ENCODE results near the gene SYS1.
A peak's percentile ranks its signal among the peaks of the same experiment; 100 is the strongest.

Gene SYS1

DNA sequence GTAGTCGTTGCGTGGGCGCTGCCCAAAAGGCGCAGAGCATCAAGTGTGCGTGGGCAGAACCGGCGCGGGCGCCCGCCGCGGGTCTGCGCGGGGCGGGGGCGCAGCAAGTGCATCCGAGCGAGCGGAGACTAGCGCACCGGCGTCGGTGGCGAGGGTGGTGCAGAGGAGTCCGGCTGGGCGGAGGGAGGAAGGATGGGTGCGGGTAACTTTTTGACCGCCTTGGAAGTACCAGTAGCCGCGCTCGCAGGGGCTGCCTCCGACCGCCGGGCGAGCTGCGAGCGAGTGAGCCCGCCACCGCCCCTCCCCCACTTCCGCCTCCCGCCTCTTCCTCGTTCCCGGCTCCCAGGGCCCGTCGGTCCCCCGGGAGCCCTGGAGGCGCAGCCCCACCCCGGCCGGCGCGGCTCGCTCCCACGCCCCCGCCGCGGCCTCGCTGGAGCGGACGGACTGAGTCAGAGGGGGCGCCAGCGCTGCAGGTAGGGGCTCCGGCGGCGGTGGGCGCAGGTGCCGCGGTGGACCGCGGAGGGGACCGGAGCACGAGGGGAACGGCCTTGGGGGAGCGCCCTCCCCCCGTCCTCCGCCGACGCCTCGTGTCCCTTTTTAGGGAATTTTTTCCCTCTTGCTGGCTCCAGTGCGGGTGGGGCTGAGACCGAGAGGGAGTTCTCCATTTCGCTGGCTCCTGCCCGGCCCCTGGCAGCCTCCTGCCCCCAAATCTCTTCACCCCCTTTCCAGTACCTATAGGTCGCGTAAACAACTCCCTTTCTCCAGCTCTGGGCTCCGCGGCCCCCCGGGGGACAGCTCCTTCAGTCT, 43.5 kb downstream of the SYS1 start:
- peak overlapping the region; percentile 67 for H3K4me3 Mint-ChIP-seq
- no peaks in the 10 kb centered on the region for H3K9me3 Mint-ChIP-seq
- H3K27me3 Mint-ChIP-seq: peaks cover 4% of the 10 kb centered on the region
- peak overlapping the region; percentile 57 for H3K27ac Mint-ChIP-seq
- H3K36me3 Mint-ChIP-seq (ENCODE audit: low read depth): peaks cover 17% of the 10 kb centered on the region
- peaks cover 33% of the 10 kb centered on the region for H3K4me1 Mint-ChIP-seq (ENCODE audit: low read depth)

DNA sequence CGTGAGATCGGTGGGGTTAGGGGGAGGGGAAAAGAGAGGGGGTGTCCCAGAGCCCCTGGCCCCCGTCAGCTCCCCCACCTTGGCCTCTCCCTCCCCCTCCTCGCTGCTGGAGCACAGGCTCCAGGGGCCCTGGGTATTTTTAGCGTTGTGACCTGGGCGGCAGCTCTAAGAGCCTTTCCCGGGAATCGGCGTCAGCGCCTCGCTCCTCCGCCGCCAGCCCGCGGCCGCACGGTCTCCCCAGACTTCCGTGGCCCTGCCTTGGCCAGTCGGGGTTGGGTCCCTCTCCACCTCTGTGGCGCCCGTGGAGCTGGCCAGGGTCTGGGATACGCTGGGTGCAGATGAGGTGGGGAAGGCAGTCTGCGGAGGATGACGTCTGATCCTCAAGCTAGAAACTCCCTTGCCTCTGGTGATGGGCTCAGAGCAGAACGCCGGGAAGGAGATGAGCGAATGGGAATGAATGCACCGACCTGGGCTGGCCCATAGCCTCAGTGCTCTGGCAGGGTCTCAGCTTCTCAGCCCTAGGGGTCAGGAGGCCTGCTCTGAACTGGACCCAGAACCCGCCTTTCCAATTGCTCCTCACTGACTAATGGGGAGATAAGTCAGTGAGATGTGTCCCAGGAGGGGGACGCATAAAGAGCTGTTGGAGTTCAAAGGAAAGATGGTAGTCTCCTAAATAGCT, 44.2 kb downstream of the SYS1 start:
- H3K27ac Mint-ChIP-seq: peak overlapping the region; percentile 57

DNA sequence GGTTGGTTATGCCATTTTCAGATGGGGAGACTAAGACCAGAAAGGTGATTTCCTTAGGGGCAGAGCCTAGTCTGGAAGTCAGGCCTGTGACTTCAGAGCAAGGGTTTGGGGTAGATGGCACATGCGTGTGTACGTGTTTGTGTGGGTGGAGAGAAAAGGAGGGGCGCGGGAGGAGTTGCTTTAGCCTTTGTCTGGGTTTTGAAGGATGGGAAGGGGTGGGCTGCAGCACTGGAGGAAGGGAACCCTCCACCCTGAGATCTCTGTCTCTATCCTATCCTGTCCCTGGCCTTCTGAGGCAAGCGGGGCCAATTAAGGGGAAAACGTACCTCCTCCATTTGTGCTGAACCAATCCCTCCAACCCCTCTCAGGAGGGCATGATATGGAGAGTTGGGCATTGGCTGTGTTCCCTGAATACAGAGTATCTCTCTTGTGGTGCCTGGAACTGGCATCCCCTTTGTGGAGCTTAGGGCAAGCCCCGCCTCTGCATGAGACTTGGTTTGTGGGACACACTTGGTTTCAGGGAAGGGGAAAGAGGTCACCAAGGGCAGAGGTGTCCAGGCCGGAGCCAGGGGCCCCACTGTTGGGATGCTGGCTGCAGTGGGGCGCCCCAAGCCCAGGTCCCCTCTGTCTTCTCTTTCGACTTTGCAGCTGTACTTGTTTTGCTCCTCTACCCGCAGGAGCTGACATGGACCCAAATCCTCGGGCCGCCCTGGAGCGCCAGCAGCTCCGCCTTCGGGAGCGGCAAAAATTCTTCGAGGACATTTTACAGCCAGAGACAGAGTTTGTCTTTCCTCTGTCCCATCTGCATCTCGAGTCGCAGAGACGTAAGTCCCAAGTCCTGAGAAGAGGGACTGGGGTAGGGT, 45.1 kb downstream of the SYS1 start, which contains the start of gene DBNDD2:
Gene DBNDD2 (plus strand): TSS at position 507 of the 863 bp plus-strand sequence. CDS start 179 bp downstream, at position 686.
- Mint-ChIP-seq H3K36me3 (ENCODE audit: low read depth) (peaks cover 4% of the 10 kb centered on the region), H3K9me3 (no peaks in the 10 kb centered on the region), H3K4me3 (peak within 1 kb of the TSS; percentile 67), H3K27ac (peak within 1 kb of the TSS; percentile 42), H3K4me1 (ENCODE audit: low read depth) (peaks cover 26% of the 10 kb centered on the region), H3K27me3 (peaks cover 4% of the 10 kb centered on the region)

More for the DNA sequence above, 44.2 kb downstream of the SYS1 start:
- Mint-ChIP-seq H3K27me3 (peaks cover 4% of the 10 kb centered on the region), H3K9me3 (no peaks in the 10 kb centered on the region), H3K36me3 (ENCODE audit: low read depth) (peaks cover 10% of the 10 kb centered on the region), H3K4me3 (peak overlapping the region; percentile 67), H3K4me1 (ENCODE audit: low read depth) (peaks cover 26% of the 10 kb centered on the region)

DNA sequence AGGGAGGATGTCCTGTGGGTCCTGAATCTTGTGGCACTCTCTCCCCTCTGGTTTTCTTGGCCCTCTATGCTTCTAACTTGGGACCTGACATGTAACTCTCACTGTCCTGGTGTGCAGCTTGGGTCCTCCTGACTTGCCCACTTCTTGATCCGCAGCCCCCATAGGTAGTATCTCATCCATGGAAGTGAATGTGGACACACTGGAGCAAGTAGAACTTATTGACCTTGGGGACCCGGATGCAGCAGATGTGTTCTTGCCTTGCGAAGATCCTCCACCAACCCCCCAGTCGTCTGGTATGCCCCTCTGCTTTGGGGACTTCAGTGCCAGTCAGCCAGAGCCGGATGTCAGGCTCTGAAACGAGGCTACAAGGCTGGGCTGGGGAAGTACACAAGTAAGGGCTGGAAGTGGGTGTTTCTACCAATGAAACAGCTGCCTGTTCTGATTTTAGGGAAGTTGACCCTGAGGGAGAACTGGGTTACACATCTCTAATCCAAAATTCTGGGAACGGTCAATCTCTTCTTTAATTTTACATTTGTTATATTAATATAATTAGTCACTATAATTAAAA, 45.8 kb downstream of the SYS1 start:
- peak overlapping the region; percentile 38 for H3K27ac Mint-ChIP-seq
- no peak overlapping the region for H3K4me3 Mint-ChIP-seq
- H3K36me3 Mint-ChIP-seq (ENCODE audit: low read depth): peaks cover 4% of the 10 kb centered on the region

DNA sequence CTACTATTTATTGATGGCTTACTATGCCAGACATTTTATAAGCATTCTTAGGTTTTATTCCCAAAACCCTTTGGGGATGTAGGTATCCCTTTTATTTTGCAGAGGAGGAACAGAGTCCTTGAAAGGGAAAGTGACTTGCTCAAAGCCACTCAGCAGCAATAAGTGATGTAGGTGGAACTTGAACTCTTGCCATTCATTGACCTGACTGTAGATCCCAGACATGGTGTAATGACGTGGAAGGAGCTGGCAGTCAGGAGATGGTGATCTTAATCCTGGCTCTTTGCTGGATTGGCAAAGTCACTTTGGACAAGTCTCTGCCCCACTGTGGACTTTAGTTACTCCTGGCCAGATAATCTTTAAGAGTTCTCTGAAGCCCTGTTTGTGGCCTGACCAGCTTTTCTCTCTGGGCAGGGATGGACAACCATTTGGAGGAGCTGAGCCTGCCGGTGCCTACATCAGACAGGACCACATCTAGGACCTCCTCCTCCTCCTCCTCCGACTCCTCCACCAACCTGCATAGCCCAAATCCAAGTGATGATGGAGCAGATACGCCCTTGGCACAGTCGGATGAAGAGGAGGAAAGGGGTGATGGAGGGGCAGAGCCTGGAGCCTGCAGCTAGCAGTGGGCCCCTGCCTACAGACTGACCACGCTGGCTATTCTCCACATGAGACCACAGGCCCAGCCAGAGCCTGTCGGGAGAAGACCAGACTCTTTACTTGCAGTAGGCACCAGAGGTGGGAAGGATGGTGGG, 46.7 kb downstream of the SYS1 start:
- Mint-ChIP-seq H3K4me3 (no peak overlapping the region), H3K36me3 (ENCODE audit: low read depth) (peaks cover 4% of the 10 kb centered on the region), H3K4me1 (ENCODE audit: low read depth) (peaks cover 35% of the 10 kb centered on the region), H3K27me3 (peaks cover 2% of the 10 kb centered on the region), H3K9me3 (no peaks in the 10 kb centered on the region), H3K27ac (no peak overlapping the region)

More for the DNA sequence above, 45.8 kb downstream of the SYS1 start:
- Mint-ChIP-seq H3K27me3 (peaks cover 4% of the 10 kb centered on the region), H3K4me1 (ENCODE audit: low read depth) (peaks cover 29% of the 10 kb centered on the region), H3K9me3 (no peaks in the 10 kb centered on the region)

DNA sequence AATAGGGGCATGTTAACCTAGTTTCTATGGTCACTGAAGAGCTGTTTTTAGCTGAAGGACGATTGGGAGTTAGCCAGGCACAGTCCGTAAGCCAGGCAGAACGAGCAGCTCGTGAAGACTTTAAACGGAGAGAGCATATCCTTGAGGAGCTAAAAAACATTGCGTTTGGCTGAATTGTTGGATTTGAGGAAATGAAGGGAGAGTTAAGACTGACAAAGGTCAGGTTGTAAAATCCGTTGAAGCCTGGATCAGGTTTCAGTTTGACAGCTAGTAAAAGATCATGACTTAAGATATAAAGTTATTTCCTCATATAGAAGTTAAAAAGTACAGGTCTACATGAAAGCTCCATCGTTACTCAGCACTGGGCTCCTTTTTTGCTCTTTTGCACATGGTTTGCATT, 47.9 kb downstream of the SYS1 start:
- Mint-ChIP-seq H3K4me1 (ENCODE audit: low read depth) (peaks cover 40% of the 10 kb centered on the region), H3K4me3 (no peak overlapping the region), H3K36me3 (ENCODE audit: low read depth) (peaks cover 4% of the 10 kb centered on the region), H3K27ac (no peak overlapping the region), H3K27me3 (no peaks in the 10 kb centered on the region), H3K9me3 (no peaks in the 10 kb centered on the region)

DNA sequence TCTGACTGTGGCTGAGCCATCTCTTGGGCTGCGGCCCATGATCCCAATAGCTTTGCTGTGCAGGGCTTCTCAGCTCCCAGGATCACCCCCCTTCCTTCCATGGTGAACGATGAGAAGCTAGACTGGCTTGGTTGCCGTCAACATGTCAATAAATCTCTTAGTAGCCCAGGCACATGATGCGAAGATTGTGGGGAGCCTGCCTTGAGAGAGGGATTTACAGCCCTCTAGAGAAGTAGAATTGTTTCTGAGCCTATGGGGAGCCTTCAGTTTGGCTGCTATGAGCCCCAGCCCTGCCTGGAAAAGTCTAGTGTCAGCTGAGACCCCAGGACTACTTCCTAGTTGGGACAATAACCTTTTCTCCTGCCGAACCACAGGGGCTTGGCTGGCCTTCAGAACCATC, 49.7 kb downstream of the SYS1 start:
- no peaks in the 10 kb centered on the region for H3K9me3 Mint-ChIP-seq
- H3K27me3 Mint-ChIP-seq: no peaks in the 10 kb centered on the region
- peaks cover 44% of the 10 kb centered on the region for H3K4me1 Mint-ChIP-seq (ENCODE audit: low read depth)
- no peak overlapping the region for H3K4me3 Mint-ChIP-seq
- no peak overlapping the region for H3K27ac Mint-ChIP-seq
- H3K36me3 Mint-ChIP-seq (ENCODE audit: low read depth): peaks cover 9% of the 10 kb centered on the region

DNA sequence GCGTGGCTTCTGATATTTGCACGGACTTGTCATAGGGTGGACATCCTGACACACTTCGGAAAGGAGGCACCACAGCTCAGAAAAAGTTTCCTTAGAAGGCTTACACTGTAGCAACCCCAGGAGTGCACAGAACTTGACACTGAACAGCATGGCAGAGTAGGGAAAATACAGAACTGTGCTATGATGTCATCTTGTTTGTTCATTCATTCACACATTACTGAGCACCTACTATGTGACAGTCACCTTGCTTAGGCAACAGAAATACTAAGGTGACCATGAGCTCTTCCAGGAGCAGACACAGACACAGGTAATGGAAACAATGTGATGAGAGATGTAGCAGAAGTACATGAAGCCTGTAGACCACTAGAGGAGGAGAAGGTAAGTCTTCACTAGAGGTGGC, 50.5 kb downstream of the SYS1 start:
- Mint-ChIP-seq H3K4me1 (ENCODE audit: low read depth) (peaks cover 44% of the 10 kb centered on the region), H3K4me3 (no peak overlapping the region), H3K9me3 (no peaks in the 10 kb centered on the region), H3K27ac (no peak overlapping the region), H3K27me3 (no peaks in the 10 kb centered on the region), H3K36me3 (ENCODE audit: low read depth) (peaks cover 17% of the 10 kb centered on the region)

DNA sequence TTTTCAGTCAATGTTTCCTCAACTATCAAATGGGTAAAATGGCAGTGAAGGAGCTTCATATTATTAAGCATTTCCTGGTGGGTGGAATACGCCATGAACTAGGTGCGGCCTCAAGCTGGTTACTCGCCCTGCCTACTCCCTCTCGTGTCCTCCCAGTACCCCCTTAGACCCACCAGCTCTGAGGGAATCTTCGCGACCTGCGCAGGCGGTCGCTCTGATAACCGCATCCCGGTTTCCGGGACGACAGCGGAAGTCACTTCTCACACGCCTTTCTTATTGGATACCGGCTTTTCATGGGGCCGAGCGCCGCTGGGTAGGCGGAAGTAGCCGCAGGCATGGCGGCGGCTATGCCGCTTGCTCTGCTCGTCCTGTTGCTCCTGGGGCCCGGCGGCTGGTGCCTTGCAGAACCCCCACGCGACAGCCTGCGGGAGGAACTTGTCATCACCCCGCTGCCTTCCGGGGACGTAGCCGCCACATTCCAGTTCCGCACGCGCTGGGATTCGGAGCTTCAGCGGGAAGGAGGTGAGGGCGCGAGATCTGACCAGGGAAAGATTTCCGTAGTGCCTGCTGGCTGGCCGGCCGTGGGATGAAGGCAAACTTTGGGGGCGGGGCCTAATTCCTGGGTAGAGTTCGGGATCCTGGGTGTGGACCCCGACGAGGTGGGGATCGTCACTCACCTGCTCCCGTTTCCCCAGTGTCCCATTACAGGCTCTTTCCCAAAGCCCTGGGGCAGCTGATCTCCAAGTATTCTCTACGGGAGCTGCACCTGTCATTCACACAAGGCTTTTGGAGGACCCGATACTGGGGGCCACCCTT, 53.1 kb downstream of the SYS1 start, which contains the start of gene PIGT:
Gene PIGT (plus strand): TSS at position 320 of the 816 bp plus-strand sequence. CDS start 16 bp downstream, at position 336.
- H3K27ac Mint-ChIP-seq: peak within 1 kb of the TSS; percentile 96
- peaks cover 59% of the 10 kb centered on the region for H3K4me1 Mint-ChIP-seq (ENCODE audit: low read depth)

DNA sequence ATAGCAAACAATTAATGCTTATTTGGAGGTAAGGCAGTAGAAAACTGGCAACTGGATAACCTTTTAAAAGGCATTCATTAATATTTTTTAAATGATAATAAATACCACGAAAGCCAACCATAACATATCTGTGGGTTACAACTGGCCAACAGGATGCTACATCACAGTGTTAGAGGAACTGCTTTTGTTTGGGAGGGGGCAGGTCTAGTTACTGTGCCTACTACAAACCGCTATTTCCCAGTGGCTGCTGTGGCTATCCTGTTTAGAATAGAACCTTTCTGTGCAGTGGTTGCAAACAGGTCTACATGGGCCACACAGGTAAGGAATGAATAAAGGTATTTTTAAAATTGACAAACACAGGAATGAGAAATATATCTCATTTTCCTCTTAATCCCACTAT, 54.0 kb downstream of the SYS1 start:
- Mint-ChIP-seq H3K27ac (peak overlapping the region; percentile 96), H3K4me3 (peak overlapping the region; percentile 95), H3K27me3 (no peaks in the 10 kb centered on the region)

More for the DNA sequence above, 53.1 kb downstream of the SYS1 start, which contains the start of gene PIGT:
- no peaks in the 10 kb centered on the region for H3K9me3 Mint-ChIP-seq
- H3K36me3 Mint-ChIP-seq (ENCODE audit: low read depth): peaks cover 38% of the 10 kb centered on the region
- H3K4me3 Mint-ChIP-seq: peak within 1 kb of the TSS; percentile 95
- no peaks in the 10 kb centered on the region for H3K27me3 Mint-ChIP-seq

More for the DNA sequence above, 54.0 kb downstream of the SYS1 start:
- Mint-ChIP-seq H3K9me3 (no peaks in the 10 kb centered on the region), H3K4me1 (ENCODE audit: low read depth) (peaks cover 59% of the 10 kb centered on the region), H3K36me3 (ENCODE audit: low read depth) (peaks cover 42% of the 10 kb centered on the region)
